PC-9 (cell line): ENCODE data around the gene RCOR3. TPM values are rescaled to one million over a fixed set of nuclear protein-coding genes. Genes with fewer than 3 reads are reported as not detected.

Source experiments
- BruUV-seq: library from RNA; stranded (reverse); fragments of 400-500 nt; replicated peaks from 2 replicates; lab custom pipeline; 2021; lab: Mats Ljungman, UMichigan
- CTCF ChIA-PET: fragments of 300-600 bp; sonication (Branson Sonifier 250); formaldehyde crosslinking; loops from one replicate; lab custom pipeline; 2022; ENCODE audit warnings: antibody characterized with exemption; lab: Charles Lee
- POLR2A ChIA-PET: fragments of 300-600 bp; sonication (Branson Sonifier 250); formaldehyde crosslinking; loops from one replicate; lab custom pipeline; 2022; ENCODE audit warnings: antibody characterized with exemption; ENCODE audit not compliant: unreplicated experiment; lab: Charles Lee
- DNase-seq, 2 experiments: peaks; one replicate each; pipeline versions ENCODE4 v3.0.0 to v3.0.0-alpha.2; 2015 to 2022; ENCODE audit warnings: mixed read lengths in 1 of 2
- H2AFZ ChIP-seq: fragments of 200-600 bp; sonication (generic); 2 replicates; pipeline ENCODE4 v1.8.1; 2017; ENCODE audit warnings: antibody characterized with exemption
- H3F3A ChIP-seq: fragments of 200-600 bp; sonication (generic); 2 replicates; pipeline ENCODE4 v1.8.1; 2017; ENCODE audit warnings: antibody characterized with exemption, mild to moderate bottlenecking, low read depth; ENCODE audit not compliant: insufficient read depth
- H3K27ac ChIP-seq: fragments of 200-600 bp; sonication (generic); 2 replicates; pipeline ENCODE4 v1.6.1; 2016; ENCODE audit warnings: mixed run types
- H3K27me3 ChIP-seq: fragments of 200-600 bp; sonication (generic); 2 replicates; pipeline ENCODE4 v1.6.1; 2016; ENCODE audit warnings: low read depth, mixed run types; ENCODE audit not compliant: insufficient read depth
- H3K36me3 ChIP-seq: fragments of 200-600 bp; sonication (generic); 2 replicates; pipeline ENCODE4 v1.6.1; 2016; ENCODE audit warnings: low read depth, mixed run types
- H3K4me1 ChIP-seq: fragments of 200-600 bp; sonication (generic); replicated peaks from 2 replicates; pipeline ENCODE4 v1.6.1; 2016; ENCODE audit warnings: mixed run types; ENCODE audit not compliant: insufficient read depth
- H3K4me2 ChIP-seq: fragments of 200-600 bp; sonication (generic); 2 replicates; pipeline ENCODE4 v1.6.1; 2017; ENCODE audit warnings: mixed run types
- H3K4me3 ChIP-seq: fragments of 200-600 bp; sonication (generic); 2 replicates; pipeline ENCODE4 v1.6.1; 2016; ENCODE audit warnings: mixed run types
- H3K79me2 ChIP-seq: fragments of 200-600 bp; sonication (generic); 2 replicates; pipeline ENCODE4 v1.6.1; 2017; ENCODE audit warnings: low read depth, mixed run types
- H3K9me2 ChIP-seq: fragments of 200-600 bp; sonication (generic); 2 replicates; pipeline ENCODE4 v1.8.1; 2017; ENCODE audit warnings: mild to moderate bottlenecking; ENCODE audit not compliant: insufficient read depth
- H3K9me3 ChIP-seq: fragments of 200-600 bp; sonication (generic); 2 replicates; pipeline ENCODE4 v1.8.1; 2016; ENCODE audit warnings: low read depth; ENCODE audit not compliant: insufficient read depth
- H4K20me1 ChIP-seq: fragments of 200-600 bp; sonication (generic); 2 replicates; pipeline ENCODE4 v1.8.1; 2017; ENCODE audit not compliant: insufficient read depth
- EZH2 ChIP-seq: fragments of 200-600 bp; sonication (generic); IDR thresholded peaks from 2 replicates; pipeline ENCODE4 v1.8.0; 2017; ENCODE audit warnings: antibody characterized with exemption, low read depth
- intact Hi-C: fragments of 100-400 bp; cut with micrococcal nuclease; formaldehyde crosslinking; loops from one replicate; pipeline ENCODE4 v1.10.0; 2022; ENCODE audit not compliant: unreplicated experiment
- total RNA-seq: library from RNA; stranded (reverse); gene quantifications from 2 replicates; pipeline ENCODE4 v1.2.3, GENCODE V29; 2021
- TF ChIP-seq, protein P1 (sequence below): fragments of 200-600 bp; sonication (generic); conservative IDR thresholded peaks from 2 replicates; pipeline ENCODE4 v1.6.1; 2017; ENCODE audit warnings: mixed run types, antibody characterized with exemption, mild to moderate bottlenecking, moderate library complexity

Gene RCOR3
- total RNA-seq, 1 experiment from 2014 or later: 48.7 TPM

GRCh38 chr1:211292411-211292810 lies 33.2 kb downstream of the RCOR3 start:
- Histone ChIP-seq H3K4me2 (no peak overlapping the region), H3K79me2 (no peaks in the 10 kb centered on the region), H3K9me2 (no peaks in the 10 kb centered on the region), H3K27ac (no peak overlapping the region), H2AFZ (no peak overlapping the region), H4K20me1 (no peaks in the 10 kb centered on the region; the same call in 1 of the 2 replicates), H3F3A (no peaks in the 10 kb centered on the region), H3K4me1 (no peaks in the 10 kb centered on the region), H3K27me3 (no peaks in the 10 kb centered on the region), H3K36me3 (peaks cover 39% of the 10 kb centered on the region), H3K4me3 (no peak overlapping the region), H3K9me3 (no peaks in the 10 kb centered on the region)
- BruUV-seq: no TSS peak
- POLR2A ChIA-PET: no interaction called here
- no peak for DNase-seq
- intact Hi-C loops: no loop called here
- no peak for TF ChIP-seq EZH2
- TF ChIP-seq, protein P1, sequence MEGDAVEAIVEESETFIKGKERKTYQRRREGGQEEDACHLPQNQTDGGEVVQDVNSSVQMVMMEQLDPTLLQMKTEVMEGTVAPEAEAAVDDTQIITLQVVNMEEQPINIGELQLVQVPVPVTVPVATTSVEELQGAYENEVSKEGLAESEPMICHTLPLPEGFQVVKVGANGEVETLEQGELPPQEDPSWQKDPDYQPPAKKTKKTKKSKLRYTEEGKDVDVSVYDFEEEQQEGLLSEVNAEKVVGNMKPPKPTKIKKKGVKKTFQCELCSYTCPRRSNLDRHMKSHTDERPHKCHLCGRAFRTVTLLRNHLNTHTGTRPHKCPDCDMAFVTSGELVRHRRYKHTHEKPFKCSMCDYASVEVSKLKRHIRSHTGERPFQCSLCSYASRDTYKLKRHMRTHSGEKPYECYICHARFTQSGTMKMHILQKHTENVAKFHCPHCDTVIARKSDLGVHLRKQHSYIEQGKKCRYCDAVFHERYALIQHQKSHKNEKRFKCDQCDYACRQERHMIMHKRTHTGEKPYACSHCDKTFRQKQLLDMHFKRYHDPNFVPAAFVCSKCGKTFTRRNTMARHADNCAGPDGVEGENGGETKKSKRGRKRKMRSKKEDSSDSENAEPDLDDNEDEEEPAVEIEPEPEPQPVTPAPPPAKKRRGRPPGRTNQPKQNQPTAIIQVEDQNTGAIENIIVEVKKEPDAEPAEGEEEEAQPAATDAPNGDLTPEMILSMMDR: no peak
- CTCF ChIA-PET: no interaction called here

- Histone ChIP-seq H3K36me3 (peaks cover 33% of the 10 kb centered on the region; the same call in 1 of the 2 replicates), H3K4me2 (no peak overlapping the region), H3K27me3 (no peaks in the 10 kb centered on the region), H3K9me3 (no peaks in the 10 kb centered on the region), H3K4me1 (no peaks in the 10 kb centered on the region), H3F3A (no peaks in the 10 kb centered on the region), H4K20me1 (no peaks in the 10 kb centered on the region; the same call in 1 of the 2 replicates), H3K9me2 (no peaks in the 10 kb centered on the region), H3K4me3 (no peak overlapping the region), H3K79me2 (no peaks in the 10 kb centered on the region), H3K27ac (no peak overlapping the region), H2AFZ (no peak overlapping the region)
- ChIA-PET CTCF (interaction anchor here (0.7 kb wide), 1 partner anchor 389 kb away, joined by 3 read pairs; no protein-coding TSS in a partner anchor), POLR2A (interaction anchor here (0.5 kb wide), 1 partner anchor 62 kb away, joined by 4 read pairs; no protein-coding TSS in a partner anchor)
- TF ChIP-seq, protein P1: no peak
- no peak for TF ChIP-seq EZH2
- DNase-seq: no peak
- BruUV-seq: no TSS peak
- intact Hi-C loops: no loop called here
Observed at GRCh38 chr1:211296396-211296795, 37.2 kb downstream of the RCOR3 start.

GRCh38 chr1:211305044-211305443 lies 45.9 kb downstream of the RCOR3 start:
- no peaks in the 10 kb centered on the region for H3K27me3 ChIP-seq
- no peaks in the 10 kb centered on the region for H3K9me2 ChIP-seq
- intact Hi-C loops: no loop called here
- TF ChIP-seq, protein P1: no peak
- no peaks in the 10 kb centered on the region; the same call in 1 of the 2 replicates for H3F3A ChIP-seq
- no peaks in the 10 kb centered on the region for H3K4me1 ChIP-seq
- H3K9me3 ChIP-seq: no peaks in the 10 kb centered on the region
- no peak overlapping the region for H3K4me3 ChIP-seq
- peaks cover 31% of the 10 kb centered on the region for H3K36me3 ChIP-seq
- no peak overlapping the region for H3K4me2 ChIP-seq
- no TSS peak for BruUV-seq
- no peak overlapping the region for H3K27ac ChIP-seq
- H2AFZ ChIP-seq: no peak overlapping the region
- H4K20me1 ChIP-seq: no peaks in the 10 kb centered on the region; the same call in 1 of the 2 replicates
- CTCF ChIA-PET: no interaction called here
- no peaks in the 10 kb centered on the region for H3K79me2 ChIP-seq
- POLR2A ChIA-PET: no interaction called here
- no peak for DNase-seq
